Omental fat pad (tissue), 4 donors: ENCODE results near the gene LCN2. TPM values are rescaled to one million over a fixed set of nuclear protein-coding genes. Genes with fewer than 3 reads are reported as not detected.

Source experiments
- ATAC-seq: fragments of 150-250 bp; one replicate; pipeline ENCODE4 v1.9.1; 2016; ENCODE audit warnings: mild to moderate bottlenecking, moderate library complexity; ENCODE audit not compliant: low FRiP score
- DNase-seq: peaks from one replicate; pipeline ENCODE4 v3.0.0-alpha.2; 2019; ENCODE audit warnings: low spot score
- CTCF ChIP-seq, 3 donors: fragments of 450-650 bp; IDR thresholded peaks; one replicate each; pipeline ENCODE4 v1.5.1; 2016 to 2017; ENCODE audit warnings: antibody characterized with exemption in 3 of 3, mild to moderate bottlenecking in 3 of 3, moderate library complexity in 2 of 3
- total RNA-seq, 4 donors: library from RNA; depleted of rRNA; stranded (reverse); fragments of >200 nt; gene quantifications; one replicate each; pipeline ENCODE4 v1.1.0, GENCODE V29; 2016

LCN2 gene
- total RNA-seq, 4 donors from 2014 or later: 1.7 TPM; not detected in 2

GRCh38 chr9:128190013-128190412 lies 40.8 kb downstream of the LCN2 start:
- DNase-seq (no peak), ATAC-seq (no peak)
- TF ChIP-seq CTCF (IDR thresholded peaks at IDR 0.05): no peak

GRCh38 chr9:128190516-128191405 lies 41.5 kb downstream of the LCN2 start:
- DNase-seq: no peak
- peak; percentile 14 for ATAC-seq
- TF ChIP-seq CTCF (IDR thresholded peaks at IDR 0.05): no peak

- peak in 2 of 3 donors; percentile 42 to 72 for TF ChIP-seq CTCF (IDR thresholded peaks at IDR 0.05)
- ATAC-seq (peak; percentile 94), DNase-seq (no peak)
Measured at GRCh38 chr9:128191406-128192046, 42.3 kb downstream of the LCN2 start, which contains the start of gene CIZ1. CIZ1 (minus strand) TSS chr9:128191572; CDS start chr9:128190857, 715 bp downstream.

- DNase-seq: peak; percentile 58
- no peak for TF ChIP-seq CTCF (IDR thresholded peaks at IDR 0.05)
- peak; percentile 87 for ATAC-seq
Measured at GRCh38 chr9:128192601-128193371, 43.5 kb downstream of the LCN2 start.

GRCh38 chr9:128193469-128194096 lies 44.3 kb downstream of the LCN2 start:
- no peak for TF ChIP-seq CTCF (IDR thresholded peaks at IDR 0.05)
- no peak for DNase-seq
- no peak for ATAC-seq
